ENCODE data around the gene NAIP.
"Not testable (repeated sequence)": the region's sequence is repeated elsewhere in the genome, so short reads cannot be mapped to it uniquely, and the experiment has no call there.

- TF ChIP-seq, protein P1, sequence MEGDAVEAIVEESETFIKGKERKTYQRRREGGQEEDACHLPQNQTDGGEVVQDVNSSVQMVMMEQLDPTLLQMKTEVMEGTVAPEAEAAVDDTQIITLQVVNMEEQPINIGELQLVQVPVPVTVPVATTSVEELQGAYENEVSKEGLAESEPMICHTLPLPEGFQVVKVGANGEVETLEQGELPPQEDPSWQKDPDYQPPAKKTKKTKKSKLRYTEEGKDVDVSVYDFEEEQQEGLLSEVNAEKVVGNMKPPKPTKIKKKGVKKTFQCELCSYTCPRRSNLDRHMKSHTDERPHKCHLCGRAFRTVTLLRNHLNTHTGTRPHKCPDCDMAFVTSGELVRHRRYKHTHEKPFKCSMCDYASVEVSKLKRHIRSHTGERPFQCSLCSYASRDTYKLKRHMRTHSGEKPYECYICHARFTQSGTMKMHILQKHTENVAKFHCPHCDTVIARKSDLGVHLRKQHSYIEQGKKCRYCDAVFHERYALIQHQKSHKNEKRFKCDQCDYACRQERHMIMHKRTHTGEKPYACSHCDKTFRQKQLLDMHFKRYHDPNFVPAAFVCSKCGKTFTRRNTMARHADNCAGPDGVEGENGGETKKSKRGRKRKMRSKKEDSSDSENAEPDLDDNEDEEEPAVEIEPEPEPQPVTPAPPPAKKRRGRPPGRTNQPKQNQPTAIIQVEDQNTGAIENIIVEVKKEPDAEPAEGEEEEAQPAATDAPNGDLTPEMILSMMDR (IDR thresholded peaks at IDR 0.05), result not testable (repeated sequence)
- not testable (repeated sequence) for TF ChIP-seq ZFX (IDR thresholded peaks at IDR 0.05; ENCODE audit: borderline replicate concordance)
These were observed 92.6 kb downstream of the NAIP start for GRCh38 chr5:70932560-70932959.

Measured in 22Rv1 (cell line).